Measurements from ENCODE around the gene SSBP3. TPM values are rescaled to one million over a fixed set of nuclear protein-coding genes. Genes with fewer than 3 reads are reported as not detected.

SSBP3 gene
- total RNA-seq, 4 donors from 2014 or later, result 32.0 to 70.2 (median 60.3) TPM

- peaks cover 0 to 94% (median 0%) of the 10 kb centered on the region in 3 donors for H3K36me3 ChIP-seq
- H3K27me3 ChIP-seq, result no peaks in the 10 kb centered on the region
- TF ChIP-seq CTCF (IDR thresholded peaks at IDR 0.05) (no peak), EP300 (IDR thresholded peaks at IDR 0.05) (no peak), POLR2A (IDR thresholded peaks at IDR 0.05) (no peak)
- H3K27ac ChIP-seq, result no peak overlapping the region
- peaks cover 0 to 3% (median 0%) of the 10 kb centered on the region in 4 donors for H3K9me3 ChIP-seq
- H3K4me1 ChIP-seq, result no peaks in the 10 kb centered on the region
- WGBS, 2 donors, result 89 to 90% methylated on average over 5 of the region's 5 CpGs
- no peak overlapping the region for H3K4me3 ChIP-seq
- no peak for DNase-seq (ENCODE audit: low spot score in 2 of 2)
These were observed 225.4 kb downstream of the SSBP3 start for GRCh38 chr1:54180701-54181360.

GRCh38 chr1:54178296-54179070 lies 227.7 kb downstream of the SSBP3 start:
- DNase-seq (ENCODE audit: low spot score in 2 of 2), result no peak
- Histone ChIP-seq H3K4me3 (no peak overlapping the region), H3K27ac (no peak overlapping the region), H3K9me3 (peaks cover 0 to 3% (median 0%) of the 10 kb centered on the region in 4 donors), H3K27me3 (no peaks in the 10 kb centered on the region), H3K36me3 (peaks cover 0 to 93% (median 0%) of the 10 kb centered on the region in 3 donors), H3K4me1 (no peaks in the 10 kb centered on the region)
- 76 to 83% methylated on average over 8 to 9 of the region's 9 CpGs for WGBS, 2 donors
- TF ChIP-seq CTCF (IDR thresholded peaks at IDR 0.05) (no peak), POLR2A (IDR thresholded peaks at IDR 0.05) (no peak), EP300 (IDR thresholded peaks at IDR 0.05) (no peak)

GRCh38 chr1:54177726-54178125 lies 228.5 kb downstream of the SSBP3 start:
- no peak for DNase-seq (ENCODE audit: low spot score in 2 of 2)
- peaks cover 0 to 3% (median 0%) of the 10 kb centered on the region in 4 donors for H3K9me3 ChIP-seq
- H3K27me3 ChIP-seq, result no peaks in the 10 kb centered on the region
- peaks cover 0 to 87% (median 0%) of the 10 kb centered on the region in 3 donors for H3K36me3 ChIP-seq
- 87 to 94% methylated on average over 8 of the region's 8 CpGs for WGBS, 2 donors
- no peaks in the 10 kb centered on the region for H3K4me1 ChIP-seq
- TF ChIP-seq EP300 (IDR thresholded peaks at IDR 0.05) (no peak), CTCF (IDR thresholded peaks at IDR 0.05) (no peak), POLR2A (IDR thresholded peaks at IDR 0.05) (no peak)
- no peak overlapping the region for H3K27ac ChIP-seq
- no peak overlapping the region for H3K4me3 ChIP-seq

GRCh38 chr1:54176621-54177327 lies 229.4 kb downstream of the SSBP3 start:
- H3K27ac ChIP-seq, result no peak overlapping the region
- no peaks in the 10 kb centered on the region for H3K27me3 ChIP-seq
- TF ChIP-seq POLR2A (IDR thresholded peaks at IDR 0.05) (no peak), CTCF (IDR thresholded peaks at IDR 0.05) (no peak), EP300 (IDR thresholded peaks at IDR 0.05) (no peak)
- DNase-seq (ENCODE audit: low spot score in 2 of 2), result no peak
- WGBS, 2 donors, result 85 to 92% methylated on average over 6 of the region's 6 CpGs
- H3K9me3 ChIP-seq, result peaks cover 0 to 3% (median 0%) of the 10 kb centered on the region in 4 donors
- no peak overlapping the region for H3K4me3 ChIP-seq
- H3K36me3 ChIP-seq, result peaks cover 0 to 80% (median 0%) of the 10 kb centered on the region in 3 donors
- H3K4me1 ChIP-seq, result no peaks in the 10 kb centered on the region

Other genes starting within 250 kb of the SSBP3 start
- gene CYB5RL, start 206.4 kb downstream of the SSBP3 start, total RNA-seq, result 1 to 10 TPM; 4.8 to 6.7 (median 5.5) TPM
- 10 to 100 TPM; 39.5 to 60.6 (median 44.3) TPM for gene MRPL37, start 206.2 kb downstream of the SSBP3 start, total RNA-seq
- 10 to 100 TPM in 2 of 4 donors, 1 to 10 TPM in 2; 7.5 to 13.8 (median 10.2) TPM for gene ACOT11, start 141.8 kb upstream of the SSBP3 start, total RNA-seq
- gene FAM151A, start 217.1 kb upstream of the SSBP3 start, total RNA-seq, result not detected
- 1 to 10 TPM; 4.4 to 7.2 (median 5.8) TPM for gene MROH7, start 235.4 kb upstream of the SSBP3 start, total RNA-seq

Measured in tibial nerve (tissue), 4 donors.